ENCODE measurements around the gene SMC3. TPM values are rescaled to one million over a fixed set of nuclear protein-coding genes. Genes with fewer than 3 reads are reported as not detected.

Gene SMC3
- total and polyA plus RNA-seq, 2 of the 4 experiments (the other 2 are of a cell fraction) = 15.0 to 15.2 TPM

GRCh38 chr10:110576220-110576619 lies 8.7 kb downstream of the SMC3 start:
- BruUV-seq (replicated peaks) = no TSS peak
- no peak overlapping the region for H2AK5ac ChIP-seq (ENCODE audit: low read depth, low read length)
- no peak overlapping the region for H3K4ac ChIP-seq (ENCODE audit: low read depth, low read length)
- no peak for TF ChIP-seq RAD21 (IDR thresholded peaks at IDR 0.05; ENCODE audit: low read length)
- TF ChIP-seq CHD1 (IDR thresholded peaks at IDR 0.05; ENCODE audit: low read depth, low read length) = no peak
- no peak for TF ChIP-seq BHLHE40 (IDR thresholded peaks at IDR 0.05; ENCODE audit: low read depth, low read length)
- peak; percentile 44; the same call in 1 of the 2 replicates for TF ChIP-seq CEBPB (IDR thresholded peaks at IDR 0.05; ENCODE audit: low read depth, low read length)
- TF ChIP-seq MAZ (IDR thresholded peaks at IDR 0.05; ENCODE audit: borderline replicate concordance, low read depth, low read length) = no peak
- TF ChIP-seq POLR2A (IDR thresholded peaks at IDR 0.05; ENCODE audit: low read depth, low read length) = no peak
- TF ChIP-seq FOS (IDR thresholded peaks at IDR 0.05; ENCODE audit: low read depth, low read length) = peak; percentile 50; the same call in 1 of the 2 replicates
- TF ChIP-seq, protein P1, sequence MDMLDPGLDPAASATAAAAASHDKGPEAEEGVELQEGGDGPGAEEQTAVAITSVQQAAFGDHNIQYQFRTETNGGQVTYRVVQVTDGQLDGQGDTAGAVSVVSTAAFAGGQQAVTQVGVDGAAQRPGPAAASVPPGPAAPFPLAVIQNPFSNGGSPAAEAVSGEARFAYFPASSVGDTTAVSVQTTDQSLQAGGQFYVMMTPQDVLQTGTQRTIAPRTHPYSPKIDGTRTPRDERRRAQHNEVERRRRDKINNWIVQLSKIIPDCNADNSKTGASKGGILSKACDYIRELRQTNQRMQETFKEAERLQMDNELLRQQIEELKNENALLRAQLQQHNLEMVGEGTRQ (IDR thresholded peaks at IDR 0.05; ENCODE audit: low read depth, low read length) = no peak
- H3K36me3 ChIP-seq (ENCODE audit: control insufficient read depth, insufficient read depth, low read length) = peaks cover 10% of the 10 kb centered on the region
- intact Hi-C loops (cut with micrococcal nuclease) = loop anchor here (10.0 kb wide), 1 partner anchor 441 kb away; no protein-coding TSS in a partner anchor
- no peak overlapping the region for H3K56ac ChIP-seq (ENCODE audit: extremely low read depth, insufficient read depth, low read length)
- H3K4me3 ChIP-seq (ENCODE audit: insufficient read depth, low read depth, low read length) = no peak overlapping the region
- H3K4me1 ChIP-seq (ENCODE audit: control insufficient read depth, insufficient read depth, low read length) = peaks cover 2% of the 10 kb centered on the region; the same call in 1 of the 2 replicates
- no peak overlapping the region for H3K18ac ChIP-seq (ENCODE audit: low read depth, low read length)
- H3K9me1 ChIP-seq (ENCODE audit: insufficient read depth, low read length) = peaks cover 7% of the 10 kb centered on the region
- H3K27me3 ChIP-seq (ENCODE audit: control insufficient read depth, insufficient read depth, low read length) = no peaks in the 10 kb centered on the region
- H4K91ac ChIP-seq (ENCODE audit: insufficient read depth, low read depth, low read length) = no peak overlapping the region
- no peak overlapping the region for H2BK20ac ChIP-seq (ENCODE audit: low read depth, low read length)
- dilution Hi-C loops (cut with HindIII; ENCODE audit: low sequenced_read_pairs, unreplicated experiment) = no loop called here
- no peak overlapping the region for H2BK120ac ChIP-seq (ENCODE audit: low read depth, low read length)
- WGBS, 2 experiments (ENCODE audit: extremely low coverage in 2 of 2, insufficient read length in 1 of 2) = 94% methylated on average over 2 of the region's 5 CpGs; no CpG with 5 or more reads in 1 of the 2 experiments
- in situ Hi-C loops (cut with MboI; ENCODE audit: low sequenced_read_pairs) = no loop called here
- H2AFZ ChIP-seq (replicated peaks; ENCODE audit: low read length, poor library complexity) = no peak overlapping the region
- peaks cover 18 to 38% of the 10 kb centered on the region in 2 experiments; a peak in 3 of 4 replicates for H3K79me1 ChIP-seq (ENCODE audit: low read depth in 1 of 2, low read length in 2 of 2)
- H3K14ac ChIP-seq (replicated peaks; ENCODE audit: low read depth, low read length) = no peak overlapping the region
- H2AK9ac ChIP-seq (replicated peaks; ENCODE audit: low read depth, low read length, poor library complexity) = no peak overlapping the region
- H2BK15ac ChIP-seq (ENCODE audit: low read depth, low read length) = no peak overlapping the region
- DNase-seq (peak; percentile 85), ATAC-seq (ENCODE audit: low read depth) (peak; percentile 47)
- no peak overlapping the region for H4K5ac ChIP-seq (ENCODE audit: low read depth, low read length)
- H3K27ac ChIP-seq (ENCODE audit: insufficient read depth, low read length) = no peak overlapping the region
- H3K23ac ChIP-seq (ENCODE audit: low read depth, low read length) = no peak overlapping the region
- no peak overlapping the region; the same call in 1 of the 2 replicates for H3K4me2 ChIP-seq (ENCODE audit: low read depth, low read length)
- POLR2A ChIA-PET (ENCODE audit: unreplicated experiment) = no interaction called here
- H3K9me3 ChIP-seq (ENCODE audit: control insufficient read depth, insufficient read depth, low read length) = no peaks in the 10 kb centered on the region
- H3K9ac ChIP-seq (ENCODE audit: low read depth, low read length) = no peak overlapping the region
- H4K8ac ChIP-seq (ENCODE audit: low read depth in 2 of 2, low read length in 2 of 2) = no peak overlapping the region
- H4K20me1 ChIP-seq (ENCODE audit: insufficient read depth, low read length) = peaks cover 6% of the 10 kb centered on the region; the same call in 1 of the 2 replicates
- peak overlapping the region; percentile 70 for H2BK5ac ChIP-seq (ENCODE audit: low read depth, low read length, poor library complexity, severe bottlenecking)
- CTCF ChIA-PET = no interaction called here
